Peyer's patch (tissue), 4 donors: Measurements from ENCODE around the gene EYA2.

ENCODE experiments used
- CTCF ChIP-seq, 6 experiments: fragments of 450-650 bp in 4 of 6; fragments of 200-600 bp in 2 of 6; sonication (generic) in 1 of 6; IDR thresholded peaks; one replicate each; pipeline ENCODE4 v1.5.1; 2017 to 2019; ENCODE audit warnings: antibody characterized with exemption in 6 of 6, mild to moderate bottlenecking in 3 of 6, moderate library complexity in 1 of 6
- POLR2A ChIP-seq, 2 donors: fragments of 450-650 bp; IDR thresholded peaks; one replicate each; pipeline ENCODE4 v1.5.1; 2017; ENCODE audit warnings: antibody characterized with exemption in 2 of 2, mild to moderate bottlenecking in 2 of 2, moderate library complexity in 2 of 2

- TF ChIP-seq POLR2A (IDR thresholded peaks at IDR 0.05): no peak
- no peak for TF ChIP-seq CTCF (IDR thresholded peaks at IDR 0.05)
Observed at GRCh38 chr20:46929902-46930301, 35.3 kb downstream of the EYA2 start.
